ENCODE measurements around the gene CRYM. TPM values are rescaled to one million over a fixed set of nuclear protein-coding genes. Genes with fewer than 3 reads are reported as not detected.

CRYM gene
- total and polyA plus RNA-seq, 2 donors (not counting 1 experiment from before 2014, with no cell fraction given), result 0.06 to 0.50 TPM

GRCh38 chr16:21226749-21227148 is 51.3 kb downstream of the CRYM start:
- H3K79me2 ChIP-seq (ENCODE audit: control insufficient read depth, insufficient read depth, low read length), result no peaks in the 10 kb centered on the region
- H3K36me3 ChIP-seq (ENCODE audit: control insufficient read depth, insufficient read depth, low read length), result no peaks in the 10 kb centered on the region
- no peak overlapping the region for H3K4me3 ChIP-seq (replicated peaks in 1 of 4; ENCODE audit: control extremely low read depth in 1 of 4, insufficient read depth in 1 of 4, low read depth in 3 of 4, low read length in 4 of 4)
- H3K27ac ChIP-seq (ENCODE audit: insufficient read depth, low read length), result no peak overlapping the region
- DNase-seq (ENCODE audit: low read depth in 2 of 2), result no peak
- H3K9me3 ChIP-seq (ENCODE audit: control insufficient read depth, insufficient read depth, low read depth, low read length), result no peaks in the 10 kb centered on the region
- TF ChIP-seq CTCF (conservative IDR thresholded peaks at IDR 0.05 in 1 of 2, IDR thresholded peaks at IDR 0.05 in 1 of 2; ENCODE audit: low read depth in 1 of 2, low read length in 2 of 2) (no peak), EZH2 (IDR thresholded peaks at IDR 0.05; ENCODE audit: low read length, missing control alignments) (no peak)
- H4K20me1 ChIP-seq (ENCODE audit: control insufficient read depth, extremely low read depth, insufficient read depth, low read length), result no peaks in the 10 kb centered on the region
- H2AFZ ChIP-seq (ENCODE audit: low read length), result no peak overlapping the region
- peaks cover 3% of the 10 kb centered on the region for H3K27me3 ChIP-seq (ENCODE audit: control insufficient read depth, insufficient read depth, low read length)
- no peaks in the 10 kb centered on the region for H3K4me1 ChIP-seq (ENCODE audit: control insufficient read depth, extremely low read depth, insufficient read depth, low read length)
- H3K4me2 ChIP-seq (ENCODE audit: extremely low read depth, insufficient read depth, low read length), result no peak overlapping the region
- no peak overlapping the region for H3K9ac ChIP-seq (ENCODE audit: insufficient read depth, low read length)

- no peaks in the 10 kb centered on the region for H3K4me1 ChIP-seq (ENCODE audit: control insufficient read depth, extremely low read depth, insufficient read depth, low read length)
- H3K36me3 ChIP-seq (ENCODE audit: control insufficient read depth, insufficient read depth, low read length), result no peaks in the 10 kb centered on the region
- no peak overlapping the region for H3K9ac ChIP-seq (ENCODE audit: insufficient read depth, low read length)
- no peaks in the 10 kb centered on the region for H3K9me3 ChIP-seq (ENCODE audit: control insufficient read depth, insufficient read depth, low read depth, low read length)
- no peak overlapping the region for H3K4me2 ChIP-seq (ENCODE audit: extremely low read depth, insufficient read depth, low read length)
- no peaks in the 10 kb centered on the region for H3K79me2 ChIP-seq (ENCODE audit: control insufficient read depth, insufficient read depth, low read length)
- no peaks in the 10 kb centered on the region for H4K20me1 ChIP-seq (ENCODE audit: control insufficient read depth, extremely low read depth, insufficient read depth, low read length)
- H3K27ac ChIP-seq (ENCODE audit: insufficient read depth, low read length), result no peak overlapping the region
- no peak for TF ChIP-seq CTCF (conservative IDR thresholded peaks at IDR 0.05 in 1 of 2, IDR thresholded peaks at IDR 0.05 in 1 of 2; ENCODE audit: low read depth in 1 of 2, low read length in 2 of 2)
- no peak for TF ChIP-seq EZH2 (IDR thresholded peaks at IDR 0.05; ENCODE audit: low read length, missing control alignments)
- H3K4me3 ChIP-seq (replicated peaks in 1 of 4; ENCODE audit: control extremely low read depth in 1 of 4, insufficient read depth in 1 of 4, low read depth in 3 of 4, low read length in 4 of 4), result no peak overlapping the region
- H2AFZ ChIP-seq (ENCODE audit: low read length), result no peak overlapping the region
- no peak for DNase-seq (ENCODE audit: low read depth in 2 of 2)
- peaks cover 3% of the 10 kb centered on the region for H3K27me3 ChIP-seq (ENCODE audit: control insufficient read depth, insufficient read depth, low read length)
Observed at GRCh38 chr16:21224800-21225199, 53.3 kb downstream of the CRYM start.

- H4K20me1 ChIP-seq (ENCODE audit: control insufficient read depth, extremely low read depth, insufficient read depth, low read length), result no peaks in the 10 kb centered on the region
- no peaks in the 10 kb centered on the region for H3K27me3 ChIP-seq (ENCODE audit: control insufficient read depth, insufficient read depth, low read length)
- no peak for DNase-seq (ENCODE audit: low read depth in 2 of 2)
- H3K4me2 ChIP-seq (ENCODE audit: extremely low read depth, insufficient read depth, low read length), result no peak overlapping the region
- no peak overlapping the region for H3K4me3 ChIP-seq (replicated peaks in 1 of 4; ENCODE audit: control extremely low read depth in 1 of 4, insufficient read depth in 1 of 4, low read depth in 3 of 4, low read length in 4 of 4)
- H2AFZ ChIP-seq (ENCODE audit: low read length), result no peak overlapping the region
- H3K36me3 ChIP-seq (ENCODE audit: control insufficient read depth, insufficient read depth, low read length), result no peaks in the 10 kb centered on the region
- no peaks in the 10 kb centered on the region for H3K4me1 ChIP-seq (ENCODE audit: control insufficient read depth, extremely low read depth, insufficient read depth, low read length)
- no peaks in the 10 kb centered on the region for H3K79me2 ChIP-seq (ENCODE audit: control insufficient read depth, insufficient read depth, low read length)
- TF ChIP-seq CTCF (conservative IDR thresholded peaks at IDR 0.05 in 1 of 2, IDR thresholded peaks at IDR 0.05 in 1 of 2; ENCODE audit: low read depth in 1 of 2, low read length in 2 of 2) (no peak), EZH2 (IDR thresholded peaks at IDR 0.05; ENCODE audit: low read length, missing control alignments) (no peak)
- H3K27ac ChIP-seq (ENCODE audit: insufficient read depth, low read length), result no peak overlapping the region
- H3K9me3 ChIP-seq (ENCODE audit: control insufficient read depth, insufficient read depth, low read depth, low read length), result no peaks in the 10 kb centered on the region
- H3K9ac ChIP-seq (ENCODE audit: insufficient read depth, low read length), result no peak overlapping the region
Observed at GRCh38 chr16:21223787-21224186, 54.3 kb downstream of the CRYM start.
